H9 (cell line): ENCODE measurements around the gene PLCH2. TPM values are rescaled to one million over a fixed set of nuclear protein-coding genes. Genes with fewer than 3 reads are reported as not detected.

Experiments used
- DNase-seq: peaks from one replicate; pipeline ENCODE4 v3.0.0-alpha.2; 2017
- H2AFZ ChIP-seq: one replicate; pipeline ENCODE4 v1.6.1; 2013; ENCODE audit warnings: mild to moderate bottlenecking, low read length, control low read depth, moderate library complexity
- H2AK5ac ChIP-seq: 2 replicates; pipeline ENCODE4 v1.6.1; 2013; ENCODE audit warnings: low read length, control low read depth, mixed read lengths; ENCODE audit not compliant: insufficient read length
- H2BK120ac ChIP-seq: one replicate; pipeline ENCODE4 v1.6.1; 2013; ENCODE audit warnings: low read depth, mild to moderate bottlenecking, low read length, control low read depth, inconsistent platforms; ENCODE audit not compliant: poor library complexity, severe bottlenecking
- H2BK12ac ChIP-seq: 2 replicates; pipeline ENCODE4 v1.6.1; 2013; ENCODE audit warnings: low read length, control low read depth, mixed read lengths, low read depth; ENCODE audit not compliant: insufficient read length
- H2BK15ac ChIP-seq: 2 replicates; pipeline ENCODE4 v1.6.1; 2013; ENCODE audit warnings: low read depth, low read length, control low read depth
- H2BK20ac ChIP-seq: one replicate; pipeline ENCODE4 v1.6.1; 2013; ENCODE audit warnings: low read depth, mild to moderate bottlenecking, low read length, control low read depth, inconsistent platforms; ENCODE audit not compliant: poor library complexity, severe bottlenecking
- H2BK5ac ChIP-seq: 2 replicates; pipeline ENCODE4 v1.6.1; 2013; ENCODE audit warnings: low read length, control low read depth, mixed read lengths; ENCODE audit not compliant: insufficient read length
- H3K14ac ChIP-seq: 2 replicates; pipeline ENCODE4 v1.6.1; 2013; ENCODE audit warnings: low read length, control low read depth; ENCODE audit not compliant: insufficient read depth
- H3K18ac ChIP-seq: 2 replicates; pipeline ENCODE4 v1.6.1; 2013; ENCODE audit warnings: low read depth, mild to moderate bottlenecking, mixed read lengths, low read length, control low read depth; ENCODE audit not compliant: insufficient read length
- H3K23ac ChIP-seq: 2 replicates; pipeline ENCODE4 v1.6.1; 2013; ENCODE audit warnings: low read length, control low read depth, mixed read lengths, low read depth; ENCODE audit not compliant: insufficient read length
- H3K23me2 ChIP-seq: 2 replicates; pipeline ENCODE4 v1.6.1; 2013; ENCODE audit warnings: low read depth, mild to moderate bottlenecking, mixed read lengths, low read length, control low read depth; ENCODE audit not compliant: insufficient read length, poor library complexity, severe bottlenecking
- H3K27ac ChIP-seq: 2 replicates; pipeline ENCODE4 v1.5.1; 2013; ENCODE audit warnings: low read length, control low read depth, mixed read lengths, low read depth; ENCODE audit not compliant: insufficient read length
- H3K27me3 ChIP-seq: 2 replicates; pipeline ENCODE4 v1.6.1; 2013; ENCODE audit warnings: low read length, control low read depth, inconsistent platforms; ENCODE audit not compliant: insufficient read depth
- H3K4ac ChIP-seq: 2 replicates; pipeline ENCODE4 v1.6.1; 2013; ENCODE audit warnings: low read depth, mild to moderate bottlenecking, control low read depth, inconsistent platforms, low read length, moderate library complexity
- H3K4me1 ChIP-seq: 2 replicates; pipeline ENCODE4 v1.6.1; 2013; ENCODE audit warnings: low read length, control low read depth, inconsistent platforms; ENCODE audit not compliant: insufficient read depth
- H3K4me2 ChIP-seq: 2 replicates; pipeline ENCODE4 v1.6.1; 2013; ENCODE audit warnings: low read length, control low read depth, mixed read lengths; ENCODE audit not compliant: insufficient read length, insufficient read depth
- H3K56ac ChIP-seq: 2 replicates; pipeline ENCODE4 v1.6.1; 2013; ENCODE audit warnings: low read depth, mild to moderate bottlenecking, mixed read lengths, low read length, control low read depth; ENCODE audit not compliant: insufficient read length
- H3K79me1 ChIP-seq: 2 replicates; pipeline ENCODE4 v1.6.1; 2013; ENCODE audit warnings: low read depth, mild to moderate bottlenecking, moderate library complexity, low read length, control low read depth, inconsistent platforms; ENCODE audit not compliant: insufficient read depth, poor library complexity, severe bottlenecking
- H3K79me2 ChIP-seq: 2 replicates; pipeline ENCODE4 v1.6.1; 2013; ENCODE audit warnings: low read length, control low read depth, inconsistent platforms; ENCODE audit not compliant: insufficient read depth
- H3K9ac ChIP-seq: 2 replicates; pipeline ENCODE4 v1.6.1; 2013; ENCODE audit warnings: low read length, control low read depth, mixed read lengths; ENCODE audit not compliant: insufficient read length; ENCODE audit errors: extremely low read depth
- H3K9me3 ChIP-seq: one replicate; pipeline ENCODE4 v1.6.1; 2013; ENCODE audit warnings: low read depth, low read length, inconsistent platforms; ENCODE audit not compliant: control insufficient read depth
- H3T11ph ChIP-seq: one replicate; pipeline ENCODE4 v1.6.1; 2013; ENCODE audit warnings: mild to moderate bottlenecking, low read length, control low read depth, inconsistent platforms
- H4K20me1 ChIP-seq: one replicate; pipeline ENCODE4 v1.6.1; 2013; ENCODE audit not compliant: control insufficient read depth, insufficient read length, insufficient read depth
- H4K5ac ChIP-seq: 2 replicates; pipeline ENCODE4 v1.6.1; 2013; ENCODE audit warnings: low read depth, mild to moderate bottlenecking, mixed read lengths, low read length, control low read depth; ENCODE audit not compliant: insufficient read length
- H4K8ac ChIP-seq: replicated peaks from 2 replicates; pipeline ENCODE4 v1.6.1; 2013; ENCODE audit warnings: low read length, control low read depth, mixed read lengths, low read depth; ENCODE audit not compliant: insufficient read length
- H4K91ac ChIP-seq: 2 replicates; pipeline ENCODE4 v1.6.1; 2013; ENCODE audit warnings: low read depth, mild to moderate bottlenecking, moderate library complexity, mixed read lengths, low read length, control low read depth; ENCODE audit not compliant: insufficient read length
- H3K27ac Mint-ChIP-seq, 3 experiments: 2 replicates in 2 of 3; 3 replicates in 1 of 3; pipeline ENCODE4 v1.8.0; 2020 to 2021; ENCODE audit warnings: mixed read lengths in 3 of 3, mild to moderate bottlenecking in 1 of 3, moderate library complexity in 1 of 3
- H3K27me3 Mint-ChIP-seq: 2 replicates; pipeline ENCODE4 v1.8.0; 2021; ENCODE audit warnings: low read depth, mild to moderate bottlenecking, moderate library complexity, mixed read lengths
- H3K36me3 Mint-ChIP-seq, 3 experiments: 2 replicates in 2 of 3; 3 replicates in 1 of 3; pipeline ENCODE4 v1.8.0; 2020 to 2021; ENCODE audit warnings: low read depth in 3 of 3, mixed read lengths in 3 of 3; ENCODE audit not compliant: insufficient read depth in 1 of 3
- H3K4me1 Mint-ChIP-seq, 2 experiments: 2 replicates each; pipeline ENCODE4 v1.8.0; 2020; ENCODE audit warnings: mixed read lengths in 2 of 2
- H3K4me3 Mint-ChIP-seq, 2 experiments: 2 replicates in 1 of 2; 3 replicates in 1 of 2; pipeline ENCODE4 v1.8.0; 2020 to 2021; ENCODE audit warnings: mild to moderate bottlenecking in 2 of 2, mixed read lengths in 2 of 2, moderate library complexity in 1 of 2
- H3K9me3 Mint-ChIP-seq, 2 experiments: 2 replicates in 1 of 2; 3 replicates in 1 of 2; pipeline ENCODE4 v1.8.0; 2020; ENCODE audit warnings: mild to moderate bottlenecking in 2 of 2, mixed read lengths in 2 of 2, moderate library complexity in 1 of 2
- CTCF ChIP-seq: fragments of 200-600 bp; sonication (generic); conservative IDR thresholded peaks from 3 replicates; pipeline ENCODE4 v1.8.0; 2021; ENCODE audit warnings: antibody characterized with exemption, mild to moderate bottlenecking
- WGBS: extraction: QIAGEN DNeasy Blood & Tissue Kit; methylation state at CpG from one replicate; pipeline ENCODE4 v1.1.7; 2013; ENCODE audit warnings: missing lambda C conversion rate, low lambda C conversion rate, mixed read lengths; ENCODE audit not compliant: insufficient read length; ENCODE audit errors: extremely low coverage; 5-methylcytosine and 5-hydroxymethylcytosine counted together
- total RNA-seq: library from RNA; stranded (reverse); gene quantifications from 2 replicates; pipeline ENCODE4 v1.2.1, GENCODE V29; 2021

The PLCH2 gene
- total RNA-seq, 1 experiment from 2014 or later = 0.09 TPM

- Histone ChIP-seq H3K4me1 (no peaks in the 10 kb centered on the region), H3K79me2 (no peaks in the 10 kb centered on the region), H3K18ac (no peak overlapping the region), H3K79me1 (no peaks in the 10 kb centered on the region), H3K27me3 (no peaks in the 10 kb centered on the region), H2BK5ac (no peak overlapping the region), H4K91ac (no peak overlapping the region), H4K20me1 (no peaks in the 10 kb centered on the region), H4K5ac (no peak overlapping the region), H3K14ac (no peak overlapping the region; the same call in 1 of the 2 replicates), H3T11ph (no peak overlapping the region), H3K56ac (no peak overlapping the region), H2BK20ac (no peak overlapping the region), H3K9me3 (no peaks in the 10 kb centered on the region), H3K23ac (no peak overlapping the region), H2BK15ac (no peak overlapping the region), H2AFZ (no peak overlapping the region), H3K4me2 (no peak overlapping the region), H2BK120ac (no peak overlapping the region), H4K8ac (no peak overlapping the region), H3K9ac (no peak overlapping the region), H3K27ac (no peak overlapping the region), H2BK12ac (no peak overlapping the region), H3K4ac (no peak overlapping the region), H3K23me2 (no peaks in the 10 kb centered on the region), H2AK5ac (no peak overlapping the region)
- no peaks in the 10 kb centered on the region for H3K36me3 Mint-ChIP-seq
- no peaks in the 10 kb centered on the region; the same call in 1 of the 2 replicates for H3K27me3 Mint-ChIP-seq
- TF ChIP-seq CTCF = no peak
- no peak overlapping the region for H3K4me3 Mint-ChIP-seq
- no peak overlapping the region for H3K27ac Mint-ChIP-seq
- H3K4me1 Mint-ChIP-seq = peaks cover 0 to 14% of the 10 kb centered on the region in 2 experiments; a peak in 2 of 4 replicates
- no peaks in the 10 kb centered on the region for H3K9me3 Mint-ChIP-seq
- DNase-seq = no peak
- WGBS = no CpG with 5 or more reads among the region's 12 CpGs
These were observed 1.2 kb downstream of the PLCH2 start for GRCh38 chr1:2477309-2477708.
